Measurements from ENCODE around the gene JAKMIP3.

DNA sequence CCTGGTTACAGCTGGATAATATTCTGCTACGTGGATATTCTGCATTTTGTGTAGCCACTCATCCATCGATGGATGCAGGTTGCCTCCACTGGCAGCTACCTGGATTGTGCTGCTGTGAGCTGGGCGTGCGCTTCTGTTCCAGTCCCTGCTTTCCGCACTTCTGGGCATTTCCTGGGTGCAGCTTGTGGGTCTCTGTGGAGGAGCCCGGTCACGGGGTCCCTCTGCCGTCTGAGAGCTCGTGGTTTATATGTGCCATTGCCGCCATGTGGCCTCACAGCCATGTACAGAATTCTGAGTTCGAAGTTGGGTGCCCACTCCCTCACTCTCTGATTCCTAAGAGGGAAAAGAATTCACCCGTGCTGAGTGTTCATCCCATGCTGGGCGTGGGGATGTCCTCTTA, 38.3 kb downstream of the JAKMIP3 start:
- TF ChIP-seq, protein P1, sequence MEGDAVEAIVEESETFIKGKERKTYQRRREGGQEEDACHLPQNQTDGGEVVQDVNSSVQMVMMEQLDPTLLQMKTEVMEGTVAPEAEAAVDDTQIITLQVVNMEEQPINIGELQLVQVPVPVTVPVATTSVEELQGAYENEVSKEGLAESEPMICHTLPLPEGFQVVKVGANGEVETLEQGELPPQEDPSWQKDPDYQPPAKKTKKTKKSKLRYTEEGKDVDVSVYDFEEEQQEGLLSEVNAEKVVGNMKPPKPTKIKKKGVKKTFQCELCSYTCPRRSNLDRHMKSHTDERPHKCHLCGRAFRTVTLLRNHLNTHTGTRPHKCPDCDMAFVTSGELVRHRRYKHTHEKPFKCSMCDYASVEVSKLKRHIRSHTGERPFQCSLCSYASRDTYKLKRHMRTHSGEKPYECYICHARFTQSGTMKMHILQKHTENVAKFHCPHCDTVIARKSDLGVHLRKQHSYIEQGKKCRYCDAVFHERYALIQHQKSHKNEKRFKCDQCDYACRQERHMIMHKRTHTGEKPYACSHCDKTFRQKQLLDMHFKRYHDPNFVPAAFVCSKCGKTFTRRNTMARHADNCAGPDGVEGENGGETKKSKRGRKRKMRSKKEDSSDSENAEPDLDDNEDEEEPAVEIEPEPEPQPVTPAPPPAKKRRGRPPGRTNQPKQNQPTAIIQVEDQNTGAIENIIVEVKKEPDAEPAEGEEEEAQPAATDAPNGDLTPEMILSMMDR (IDR thresholded peaks at IDR 0.05 in 4 of 5, conservative IDR thresholded peaks at IDR 0.05 in 1 of 5): no peak
- no peak for TF ChIP-seq POLR2A (IDR thresholded peaks at IDR 0.05)
